NCI-H1417 treated with DMSO at 0.1 percent for 48 hours (cell line): ENCODE measurements around the gene OR3A2.
"Not testable (repeated sequence)": the region's sequence is repeated elsewhere in the genome, so short reads cannot be mapped to it uniquely, and the experiment has no call there.

Source experiments
- DNase-seq: peaks from one replicate; lab custom pipeline; 2025; lab: John Stamatoyannopoulos, UW

Gene OR3A2

GRCh38 chr17:3293548-3293947, 92.6 kb downstream of the OR3A2 start:
- not testable (repeated sequence) for DNase-seq

- DNase-seq, result no peak
Observed at GRCh38 chr17:3282901-3283300, 103.2 kb downstream of the OR3A2 start.

- DNase-seq, result no peak
Observed at GRCh38 chr17:3276126-3276525, 110.0 kb downstream of the OR3A2 start.

GRCh38 chr17:3271072-3271848, 114.8 kb downstream of the OR3A2 start:
- DNase-seq, result no peak

GRCh38 chr17:3260600-3260999, 125.5 kb downstream of the OR3A2 start:
- DNase-seq, result no peak

- DNase-seq, result no peak
Observed at GRCh38 chr17:3260163-3260562, 125.9 kb downstream of the OR3A2 start.

- no peak for DNase-seq
Observed at GRCh38 chr17:3256575-3256974, 129.5 kb downstream of the OR3A2 start.

- not testable (repeated sequence) for DNase-seq
Observed at GRCh38 chr17:3249013-3249412, 137.1 kb downstream of the OR3A2 start.

GRCh38 chr17:3244841-3245240, 141.3 kb downstream of the OR3A2 start:
- DNase-seq, result not testable (repeated sequence)

GRCh38 chr17:3241044-3241443, 145.1 kb downstream of the OR3A2 start:
- not testable (repeated sequence) for DNase-seq

GRCh38 chr17:3238685-3239084, 147.4 kb downstream of the OR3A2 start:
- not testable (repeated sequence) for DNase-seq

- not testable (repeated sequence) for DNase-seq
Observed at GRCh38 chr17:3232300-3232699, 153.8 kb downstream of the OR3A2 start.
